GM19463 (cell line): ENCODE data around the gene LRRC26.
A peak's percentile ranks its signal among the peaks of the same experiment; 100 is the strongest.

Experiments used
- ATAC-seq: cut with Tn5 transposase; IDR thresholded peaks from one replicate; pipeline ENCODE4 v1.9.1; 2021; ENCODE audit warnings: mild to moderate bottlenecking, moderate library complexity; ENCODE audit not compliant: unreplicated experiment

Gene LRRC26

DNA sequence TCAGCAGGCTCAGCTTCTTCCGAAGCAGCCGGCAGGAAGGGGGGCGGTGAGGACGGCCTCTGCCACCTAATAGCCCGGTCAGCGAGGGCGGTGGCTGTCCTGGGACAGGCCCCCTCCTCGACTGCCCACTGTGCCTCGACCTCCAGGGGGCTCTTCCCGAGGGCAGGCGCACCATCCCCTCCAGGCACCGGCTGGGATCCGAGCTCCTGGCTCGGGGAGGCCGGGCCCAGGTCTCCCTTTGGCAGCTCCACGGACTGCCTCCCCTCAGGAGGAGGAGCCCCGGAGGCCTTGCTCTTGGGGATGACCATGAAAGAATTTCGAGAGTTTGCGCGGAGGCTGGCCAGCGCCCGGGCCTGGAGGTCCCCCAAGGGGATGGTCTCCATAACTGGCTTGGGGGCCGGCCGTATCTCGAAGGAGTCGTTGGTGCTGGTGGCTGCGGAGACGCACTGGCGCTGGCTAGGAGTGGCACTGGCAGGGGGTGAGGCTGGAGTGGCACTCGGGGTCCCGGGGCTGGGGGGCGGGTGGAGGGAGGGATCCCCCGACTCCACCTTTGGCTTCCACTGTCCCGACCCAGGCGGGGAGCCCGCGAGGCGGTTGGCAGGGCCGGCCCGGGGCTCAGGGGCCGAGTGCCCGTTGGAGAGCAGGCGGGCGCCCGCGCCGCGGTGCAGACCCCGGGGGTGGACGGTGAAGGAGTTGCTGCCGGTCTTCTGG is 29.7 kb upstream of the LRRC26 start:
- no peak for ATAC-seq

GRCh38 chr9:137198902-137199283 is 29.0 kb upstream of the LRRC26 start:
- ATAC-seq, result no peak

- ATAC-seq, result no peak
Measured at GRCh38 chr9:137198051-137198901, 28.4 kb upstream of the LRRC26 start.

GRCh38 chr9:137195525-137196220 is 25.8 kb upstream of the LRRC26 start:
- no peak for ATAC-seq

DNA sequence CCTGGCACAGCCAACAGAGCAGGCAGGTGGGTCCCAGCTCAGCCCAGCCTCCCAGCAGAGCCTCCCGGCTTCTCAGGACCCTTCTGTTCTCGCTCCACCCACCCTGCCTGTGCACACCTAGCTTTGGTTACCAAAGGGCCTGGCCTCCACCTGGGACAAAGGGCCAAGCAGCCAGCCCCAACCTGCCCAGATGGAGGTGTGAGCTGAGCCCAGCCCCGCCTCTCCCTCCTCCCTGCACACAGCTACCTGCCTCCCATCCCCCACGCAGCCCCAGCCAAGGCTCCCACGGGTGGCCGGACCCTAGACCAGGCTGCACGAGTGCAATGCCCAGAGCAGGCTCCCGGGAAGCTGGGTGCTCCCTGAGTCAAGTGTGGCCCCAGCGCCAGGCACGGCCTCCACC is 25.1 kb upstream of the LRRC26 start:
- no peak for ATAC-seq

- no peak for ATAC-seq
Measured at GRCh38 chr9:137194388-137194787, 24.5 kb upstream of the LRRC26 start.

DNA sequence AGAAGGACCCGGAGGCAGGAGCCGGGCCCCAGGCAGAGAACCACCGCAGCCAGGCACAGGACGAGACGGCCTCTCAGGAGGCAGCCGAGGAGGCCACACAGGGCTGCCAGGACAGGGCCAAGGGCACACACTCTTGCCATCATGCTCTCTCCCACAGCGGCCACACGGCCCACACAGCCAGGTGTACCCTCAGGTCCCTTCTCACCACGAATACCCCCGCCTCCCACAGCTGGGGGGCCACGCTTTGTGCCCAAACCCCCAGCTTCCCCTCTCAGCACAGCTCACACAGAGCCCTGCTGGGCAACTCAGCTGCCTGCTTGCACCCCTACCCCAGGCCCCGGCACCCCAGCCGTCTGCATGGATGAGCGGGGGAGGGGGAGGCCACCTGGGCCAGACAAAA is 23.9 kb upstream of the LRRC26 start:
- no peak for ATAC-seq

DNA sequence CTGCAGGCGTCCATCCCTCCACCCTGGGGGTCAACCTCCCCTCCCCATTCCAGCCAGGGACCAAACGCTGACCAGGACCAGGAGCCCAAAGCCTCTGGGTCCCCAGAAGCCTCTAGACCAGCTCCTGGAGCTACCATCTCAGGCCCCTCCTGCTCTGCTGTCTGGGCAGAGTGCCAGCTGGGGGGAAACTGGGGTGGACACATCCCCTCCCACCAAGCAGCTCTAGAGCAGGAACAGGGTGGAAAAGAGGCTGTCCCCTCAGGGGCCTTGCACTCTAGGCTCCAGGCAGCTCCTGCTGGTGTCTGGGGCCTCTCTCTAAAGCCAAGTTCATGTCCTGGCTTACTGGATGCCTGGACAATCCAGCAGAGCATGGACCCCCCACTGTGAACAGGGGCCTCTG is 23.0 kb upstream of the LRRC26 start:
- ATAC-seq, result no peak

DNA sequence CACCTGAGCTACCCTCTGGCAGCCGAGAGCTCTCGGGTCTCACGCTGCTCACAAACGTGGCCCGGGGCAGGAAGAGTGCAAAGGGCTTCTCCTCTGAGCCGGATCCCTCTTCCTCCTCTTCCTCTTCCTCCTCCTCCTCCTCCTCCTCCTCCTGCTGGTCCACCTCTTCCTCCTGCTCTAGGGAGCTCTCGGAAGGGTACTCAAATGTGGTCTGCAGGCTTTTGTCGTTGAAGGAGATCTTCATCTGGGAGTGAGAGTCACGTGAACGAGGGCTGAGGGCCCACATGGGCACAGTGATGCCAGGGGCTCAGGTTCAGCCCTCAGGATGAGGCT is 22.6 kb upstream of the LRRC26 start:
- no peak for ATAC-seq

- ATAC-seq, result no peak
Measured at GRCh38 chr9:137191691-137192447, 22.0 kb upstream of the LRRC26 start.

DNA sequence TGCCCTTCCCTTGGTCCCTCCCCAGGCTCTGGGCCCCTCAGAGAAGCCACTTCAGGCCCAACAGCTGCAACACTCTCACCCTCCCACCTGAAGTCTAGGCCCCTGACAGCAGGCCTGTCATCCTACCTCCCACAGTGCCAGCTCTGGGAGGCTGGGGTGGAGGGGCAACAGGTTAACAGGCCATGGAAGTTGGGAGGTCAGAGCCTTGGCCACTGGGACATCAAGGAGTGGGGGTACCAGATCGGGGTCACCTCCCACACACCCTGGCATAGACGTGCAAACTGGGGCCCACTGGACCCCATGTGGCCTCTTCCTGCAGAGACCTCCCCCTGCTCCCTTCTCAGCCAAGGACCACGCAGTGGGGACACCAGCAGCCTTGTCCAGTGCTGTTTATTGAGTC is 21.4 kb upstream of the LRRC26 start:
- ATAC-seq, result no peak

- ATAC-seq, result no peak
Measured at GRCh38 chr9:137190315-137190856, 20.5 kb upstream of the LRRC26 start.

GRCh38 chr9:137189297-137190295 is 19.7 kb upstream of the LRRC26 start:
- ATAC-seq, result no peak

DNA sequence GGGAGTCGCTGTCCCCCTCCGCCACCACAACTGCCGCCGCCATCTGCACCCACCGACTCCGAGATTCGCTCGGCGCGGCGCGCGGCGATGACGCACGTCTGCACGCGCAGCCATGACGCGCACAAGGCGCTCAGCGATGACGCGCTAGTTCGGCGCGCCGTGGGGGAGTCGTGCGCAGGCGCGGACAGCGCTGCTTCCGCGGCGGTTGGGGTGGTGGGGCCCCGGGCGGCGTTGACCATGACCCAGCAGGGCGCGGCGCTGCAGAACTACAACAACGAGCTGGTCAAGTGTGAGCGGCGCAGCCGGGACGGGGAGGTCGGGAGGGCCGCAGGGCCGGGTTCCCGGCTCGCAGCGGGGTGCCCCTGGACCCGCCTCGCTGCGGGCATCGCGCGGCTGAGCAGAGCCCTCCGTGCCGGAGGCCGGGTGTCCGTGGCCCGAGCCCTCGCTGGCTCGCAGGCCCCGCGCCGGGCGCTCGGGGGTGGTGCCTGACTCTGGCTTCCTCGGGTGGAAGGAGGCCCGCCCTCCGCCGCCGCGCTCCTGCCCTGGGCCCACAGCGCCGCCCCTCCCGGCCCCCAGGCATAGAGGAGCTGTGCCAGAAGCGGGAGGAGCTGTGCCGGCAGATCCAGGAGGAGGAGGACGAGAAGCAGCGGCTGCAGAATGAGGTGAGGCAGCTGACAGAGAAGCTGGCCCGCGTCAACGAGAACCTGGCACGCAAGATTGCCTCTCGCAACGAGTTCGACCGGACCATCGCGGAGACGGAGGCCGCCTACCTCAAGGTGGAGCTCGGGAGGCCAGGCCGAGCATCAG is 18.8 kb upstream of the LRRC26 start, which contains the start of the genes ANAPC2 and SSNA1:
Gene ANAPC2 (minus strand): TSS at position 71 of the 807 bp plus-strand sequence. CDS start 28 bp downstream, at position 43.
Gene SSNA1 (plus strand): TSS at position 187 of the 807 bp plus-strand sequence. CDS start 51 bp downstream, at position 238.
- peak; percentile 85 for ATAC-seq

DNA sequence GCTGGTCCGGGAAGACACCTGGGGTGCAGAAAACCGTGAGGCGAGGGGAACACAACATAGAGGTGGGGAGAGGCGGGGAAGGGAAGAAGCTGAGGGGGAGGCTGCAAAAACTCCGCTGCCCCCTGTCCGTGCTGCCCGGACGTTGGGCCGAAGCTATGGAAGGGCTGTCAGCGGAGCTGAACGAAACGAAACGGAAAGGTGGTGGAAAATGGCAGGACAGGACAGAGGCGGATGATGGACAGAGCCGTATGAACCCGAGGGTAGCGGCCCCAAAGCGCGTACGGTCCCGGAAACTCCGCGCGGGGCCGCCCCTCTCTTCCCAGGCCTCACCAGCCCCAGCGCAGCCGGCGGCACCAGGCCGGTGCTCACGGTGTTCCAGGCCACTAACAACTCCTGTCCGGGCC is 18.2 kb upstream of the LRRC26 start:
- ATAC-seq, result peak; percentile 10

DNA sequence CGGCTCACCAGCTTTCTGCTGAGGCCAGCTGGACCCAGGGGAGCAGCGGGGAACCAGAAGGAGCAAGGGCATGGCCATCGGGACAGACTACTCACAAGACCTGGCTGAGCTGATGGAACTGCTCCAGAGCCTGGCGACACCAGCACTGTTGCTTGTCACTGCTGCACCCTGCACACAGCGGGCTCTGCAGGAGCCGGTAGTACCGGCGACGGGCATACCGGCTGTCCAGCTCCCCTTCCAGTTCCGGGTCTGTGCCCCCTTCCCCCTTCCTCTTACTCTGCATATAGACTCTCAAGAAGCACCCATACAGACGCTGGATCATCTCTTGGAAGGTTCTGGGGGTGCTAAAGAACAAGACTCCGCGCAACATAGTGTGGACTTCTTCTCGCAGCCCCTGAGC is 17.5 kb upstream of the LRRC26 start:
- no peak for ATAC-seq

GRCh38 chr9:137186385-137186784 is 16.5 kb upstream of the LRRC26 start:
- no peak for ATAC-seq

DNA sequence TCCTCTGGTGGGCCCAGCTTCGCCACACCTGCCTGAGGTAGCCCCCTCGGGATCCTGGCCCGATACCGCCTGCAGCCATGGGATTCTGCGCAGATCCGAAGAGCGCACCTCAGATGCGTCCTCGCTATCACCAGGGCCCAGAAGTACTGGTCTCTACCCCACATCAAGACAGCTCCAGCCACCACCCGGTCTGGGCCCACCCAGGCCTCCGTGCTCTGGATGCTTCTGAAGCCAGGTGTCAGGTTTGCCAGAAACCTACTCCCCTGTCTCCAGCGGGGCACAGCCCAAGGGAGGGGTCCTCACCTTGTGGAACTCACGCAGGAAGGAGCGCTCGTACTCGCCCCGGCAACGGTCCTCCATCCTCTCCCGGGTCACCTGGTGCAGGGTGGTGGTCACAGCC is 16.1 kb upstream of the LRRC26 start:
- no peak for ATAC-seq
